NCI-H82 treated with DMSO at 0.1 percent for 48 hours (cell line): ENCODE results near the gene UMOD.

Source experiments
- DNase-seq: peaks from one replicate; lab custom pipeline; 2025; ENCODE audit not compliant: unreplicated experiment; lab: John Stamatoyannopoulos, UW

The UMOD gene

DNA sequence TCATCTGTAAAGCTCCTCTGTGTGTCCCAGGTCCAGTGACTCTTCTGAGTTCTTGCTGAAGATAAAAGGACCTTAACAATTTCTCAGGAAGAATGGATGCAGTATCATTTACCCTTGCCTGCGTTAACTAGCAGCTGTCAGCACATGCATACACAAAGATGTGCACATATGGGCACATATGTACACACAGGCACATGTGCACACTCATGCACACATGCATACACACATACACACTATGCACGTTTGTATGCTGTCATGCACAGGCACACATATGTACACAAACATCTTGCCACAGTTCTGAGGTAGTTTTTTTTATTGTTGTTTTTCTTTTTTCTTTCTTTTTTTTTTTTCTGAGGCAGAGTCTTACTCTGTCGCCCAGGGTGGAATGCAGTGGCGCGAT is 50.1 kb downstream of the UMOD start:
- no peak for DNase-seq

DNA sequence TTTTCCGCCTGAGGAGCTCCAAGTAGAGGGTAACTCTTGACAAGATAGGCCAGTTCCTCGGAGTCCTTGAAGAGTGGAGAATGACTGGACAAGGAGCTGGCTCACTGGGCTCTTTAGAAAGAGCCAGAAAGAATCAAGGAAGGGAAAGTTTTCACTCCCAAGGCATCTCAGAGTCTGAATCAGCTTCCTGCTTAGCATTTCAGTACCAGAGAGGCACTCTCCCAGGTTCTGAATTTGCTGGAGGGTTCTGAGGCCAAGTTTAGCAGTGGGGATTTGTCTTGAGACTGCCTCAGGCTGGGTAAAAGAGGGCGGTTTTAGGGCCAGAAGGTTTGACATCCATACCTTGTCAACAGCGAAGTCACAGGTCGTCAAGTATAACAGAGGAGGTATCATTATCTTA is 50.7 kb downstream of the UMOD start:
- no peak for DNase-seq

DNA sequence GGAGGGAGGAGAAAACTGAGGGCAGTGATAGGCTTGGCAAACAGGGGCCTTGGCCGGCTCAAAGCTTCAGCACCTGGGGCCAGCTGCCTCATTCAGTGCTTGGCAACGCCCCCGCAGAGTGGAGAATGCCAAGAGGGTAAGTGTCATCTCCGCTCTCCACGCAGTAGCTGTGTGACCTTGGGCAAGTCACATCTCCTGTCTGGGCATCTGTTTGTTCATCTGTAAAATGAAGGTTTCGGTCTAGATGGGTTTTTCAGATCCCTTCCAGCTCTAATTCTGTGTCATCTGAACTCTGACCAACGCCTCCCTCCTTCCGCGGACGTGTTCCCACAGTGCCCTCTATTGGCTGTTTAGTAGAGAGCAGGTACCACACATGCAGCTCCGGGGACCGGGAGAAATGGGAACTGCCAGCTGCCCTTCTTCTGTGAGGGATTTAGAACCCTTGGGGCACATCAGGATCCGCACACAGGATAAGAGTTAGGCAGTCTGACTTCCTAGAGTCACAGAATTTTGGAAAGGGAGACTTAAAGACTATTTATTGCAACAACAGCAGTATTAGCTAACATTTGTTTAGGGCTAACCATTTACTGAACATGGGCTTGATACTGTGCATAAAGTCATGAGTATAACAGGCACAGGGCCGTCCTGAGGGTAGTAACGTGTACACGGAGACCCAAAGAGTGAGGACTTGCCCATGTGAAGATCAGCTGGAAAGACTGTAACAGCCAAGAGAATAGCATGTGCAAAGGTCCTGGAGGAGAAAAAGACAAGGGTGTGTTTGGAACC is 52.0 kb downstream of the UMOD start:
- DNase-seq = peak; percentile 45

DNA sequence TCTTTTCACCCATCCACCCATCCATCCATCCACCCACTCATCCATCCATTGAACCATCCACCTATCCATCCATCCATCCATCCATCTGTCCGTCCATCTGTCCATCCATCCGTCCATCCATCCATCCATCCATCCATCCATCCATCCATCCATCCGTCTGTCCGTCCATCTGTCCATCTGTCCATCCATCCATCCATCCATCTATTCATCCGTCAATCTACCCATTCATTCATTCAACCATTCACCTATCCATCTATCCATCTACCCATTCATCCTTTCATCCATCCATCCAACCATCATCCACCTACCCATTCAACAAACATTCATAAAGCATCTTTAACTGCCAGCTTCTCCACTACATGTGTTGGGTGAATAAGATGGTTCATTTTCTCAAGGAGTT is 54.1 kb downstream of the UMOD start:
- DNase-seq = no peak

DNA sequence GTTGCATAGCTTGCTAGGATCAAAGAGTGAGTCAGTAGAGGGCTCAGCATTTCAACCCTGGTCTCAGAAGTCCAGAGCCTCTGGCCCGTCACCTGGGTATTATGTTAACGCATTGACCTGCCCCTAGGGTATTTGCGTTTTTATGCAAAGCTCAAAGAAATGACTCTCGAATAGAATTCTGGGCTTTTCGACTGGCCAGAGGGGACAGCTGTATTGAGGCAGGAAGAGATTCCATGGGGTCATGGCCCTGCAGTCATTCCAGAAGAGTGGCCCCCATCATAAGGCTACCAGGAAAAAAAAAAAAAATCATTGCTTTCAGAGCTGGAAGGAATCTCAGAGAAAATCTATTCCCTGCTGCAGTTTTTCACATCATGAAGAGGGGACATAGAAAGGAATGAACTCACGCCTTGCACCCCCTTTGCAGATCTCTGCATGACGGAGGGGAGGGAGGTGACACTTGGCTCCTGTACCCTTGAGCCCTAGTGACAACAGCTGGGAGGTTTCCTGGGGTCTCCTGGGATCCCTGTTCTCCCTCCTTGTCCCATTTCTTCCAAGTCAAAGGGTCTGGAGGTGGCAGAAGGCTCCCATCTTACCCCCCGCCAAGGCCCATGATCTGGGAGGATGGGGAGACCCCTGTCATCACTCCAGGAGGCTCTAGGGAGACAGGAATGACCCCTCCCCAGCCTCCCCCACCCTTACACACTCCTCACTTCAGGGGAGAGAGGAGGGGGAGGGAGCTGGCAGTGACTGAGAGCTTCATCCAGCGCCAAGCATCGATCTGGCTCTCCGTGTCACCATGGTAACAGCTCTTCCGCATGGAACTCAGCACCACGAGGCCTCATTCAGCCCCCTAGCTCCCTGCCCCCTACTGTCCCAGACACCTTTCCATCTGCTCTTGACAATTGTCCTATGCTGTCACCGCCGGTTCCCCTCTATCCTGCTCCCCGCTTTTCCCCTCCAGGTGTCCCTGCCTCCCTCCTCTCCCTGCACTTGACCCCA is 61.0 kb downstream of the UMOD start:
- DNase-seq = no peak

DNA sequence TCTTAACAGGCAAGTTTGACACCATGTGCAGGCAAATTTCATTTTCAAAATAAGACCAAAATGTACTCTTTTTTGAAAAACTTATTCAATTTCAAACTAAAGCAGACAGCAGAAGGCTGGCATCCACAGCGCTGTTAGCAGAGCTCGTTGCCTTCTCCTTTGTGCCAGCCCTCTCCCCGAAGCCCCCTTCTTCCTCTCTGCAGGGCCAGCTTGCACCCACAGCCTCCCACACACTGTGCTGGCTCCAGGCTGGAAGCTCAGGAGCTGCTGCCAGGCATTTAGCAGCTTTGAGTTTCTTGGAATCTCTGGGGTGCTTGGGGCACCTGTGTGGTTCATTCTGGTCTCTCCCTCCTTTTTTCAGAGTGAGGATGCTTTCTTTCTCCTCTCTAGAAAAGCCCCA is 62.9 kb downstream of the UMOD start:
- no peak for DNase-seq

DNA sequence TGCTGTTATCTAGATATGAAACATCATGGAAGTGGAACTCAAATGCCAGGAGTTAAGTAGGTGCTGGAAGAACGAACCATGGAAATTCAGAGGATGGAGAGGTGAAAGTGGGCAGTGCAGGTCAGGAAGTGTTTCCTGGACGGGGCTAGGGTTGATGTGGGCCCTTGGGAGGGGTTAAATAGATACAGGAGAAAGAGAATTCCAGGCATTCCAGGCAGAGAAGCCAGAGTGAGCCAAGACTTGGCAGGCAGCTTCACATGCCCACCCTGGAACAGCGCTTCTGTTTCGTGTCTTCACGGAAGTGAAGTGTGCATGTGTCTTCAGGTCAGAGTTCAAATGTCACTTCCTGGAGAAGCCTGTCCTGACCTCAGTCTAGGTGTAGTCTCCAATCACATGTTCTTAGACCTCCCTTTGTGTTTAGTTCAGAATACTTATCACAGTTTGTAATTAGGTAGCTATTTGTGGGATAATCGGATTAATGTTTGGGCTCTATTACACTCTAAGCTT is 66.5 kb downstream of the UMOD start:
- DNase-seq = peak; percentile 5
